SJCRH30 (cell line): ENCODE data around the gene PNPLA7. TPM values are rescaled to one million over a fixed set of nuclear protein-coding genes. Genes with fewer than 3 reads are reported as not detected.

Experiments
- DNase-seq, 2 experiments: peaks; one replicate each; pipeline ENCODE4 v3.0.0-alpha.2; 2015 to 2020
- H3K27ac ChIP-seq: fragments of 250-450 bp; sonication (Bioruptor Pico); 2 replicates; pipeline ENCODE4 v1.5.1; 2020; ENCODE audit warnings: mild to moderate bottlenecking, moderate library complexity
- H3K27me3 ChIP-seq: fragments of 250-450 bp; sonication (Bioruptor Pico); 2 replicates; pipeline ENCODE4 v1.5.1; 2020; ENCODE audit warnings: mild to moderate bottlenecking, moderate library complexity
- H3K36me3 ChIP-seq: fragments of 250-450 bp; sonication (Bioruptor Pico); 2 replicates; pipeline ENCODE4 v1.5.1; 2020; ENCODE audit warnings: mild to moderate bottlenecking, moderate library complexity
- H3K4me1 ChIP-seq: fragments of 250-450 bp; sonication (Bioruptor Pico); 2 replicates; pipeline ENCODE4 v1.5.1; 2020; ENCODE audit warnings: mild to moderate bottlenecking, moderate library complexity
- H3K4me3 ChIP-seq: fragments of 250-450 bp; sonication (Bioruptor Pico); 2 replicates; pipeline ENCODE4 v1.5.1; 2020; ENCODE audit warnings: mild to moderate bottlenecking, moderate library complexity
- H3K9me3 ChIP-seq: fragments of 250-450 bp; sonication (Bioruptor Pico); replicated peaks from 2 replicates; pipeline ENCODE4 v1.5.1; 2020; ENCODE audit warnings: mild to moderate bottlenecking, moderate library complexity
- total RNA-seq: library from RNA; depleted of rRNA; stranded (reverse); fragments of >200 nt; shearing (Covaris generic); gene quantifications from 2 replicates; pipeline ENCODE4 v1.2.3, GENCODE V29; 2014

PNPLA7 gene
- total RNA-seq, 1 experiment from 2014 or later: 0.14 TPM

- no peaks in the 10 kb centered on the region for H3K36me3 ChIP-seq
- H3K4me3 ChIP-seq: no peak overlapping the region
- DNase-seq: no peak
- H3K4me1 ChIP-seq: peaks cover 27% of the 10 kb centered on the region
- H3K27ac ChIP-seq: no peak overlapping the region
- H3K9me3 ChIP-seq: no peaks in the 10 kb centered on the region
- H3K27me3 ChIP-seq: peaks cover 29% of the 10 kb centered on the region
Observed at GRCh38 chr9:137428841-137429545, 121.2 kb downstream of the PNPLA7 start.

- H3K4me3 ChIP-seq: no peak overlapping the region
- peaks cover 27% of the 10 kb centered on the region for H3K4me1 ChIP-seq
- H3K27ac ChIP-seq: no peak overlapping the region
- no peak for DNase-seq
- no peaks in the 10 kb centered on the region for H3K36me3 ChIP-seq
- H3K9me3 ChIP-seq: no peaks in the 10 kb centered on the region
- H3K27me3 ChIP-seq: peaks cover 22% of the 10 kb centered on the region
Observed at GRCh38 chr9:137428311-137428630, 121.9 kb downstream of the PNPLA7 start.

GRCh38 chr9:137427454-137428310 is 122.5 kb downstream of the PNPLA7 start:
- Histone ChIP-seq H3K27ac (no peak overlapping the region), H3K4me1 (peaks cover 27% of the 10 kb centered on the region), H3K4me3 (no peak overlapping the region), H3K27me3 (peaks cover 16% of the 10 kb centered on the region), H3K36me3 (no peaks in the 10 kb centered on the region), H3K9me3 (no peaks in the 10 kb centered on the region)
- DNase-seq: no peak

- Histone ChIP-seq H3K4me1 (peaks cover 26% of the 10 kb centered on the region), H3K27me3 (peaks cover 5% of the 10 kb centered on the region), H3K4me3 (no peak overlapping the region), H3K27ac (no peak overlapping the region), H3K36me3 (no peaks in the 10 kb centered on the region), H3K9me3 (no peaks in the 10 kb centered on the region)
- no peak for DNase-seq
Observed at GRCh38 chr9:137426018-137426681, 124.1 kb downstream of the PNPLA7 start.

GRCh38 chr9:137423514-137424291 is 126.5 kb downstream of the PNPLA7 start:
- Histone ChIP-seq H3K27ac (no peak overlapping the region), H3K4me3 (peak overlapping the region; percentile 24; the same call in 1 of the 2 replicates), H3K9me3 (no peaks in the 10 kb centered on the region), H3K36me3 (no peaks in the 10 kb centered on the region), H3K27me3 (no peaks in the 10 kb centered on the region; the same call in 1 of the 2 replicates), H3K4me1 (peaks cover 11% of the 10 kb centered on the region)
- DNase-seq: no peak

GRCh38 chr9:137422604-137423513 is 127.3 kb downstream of the PNPLA7 start, which contains the start of the genes EXD3 and NOXA1:
Gene EXD3, minus strand, starts transcription at chr9:137423162. Its CDS starts 27,805 bp downstream, at chr9:137395357.
Gene NOXA1, plus strand, starts transcription at chr9:137423393. Its CDS starts 137 bp downstream, at chr9:137423530.
- no peaks in the 10 kb centered on the region for H3K9me3 ChIP-seq
- peaks cover 11% of the 10 kb centered on the region for H3K4me1 ChIP-seq
- H3K36me3 ChIP-seq: no peaks in the 10 kb centered on the region
- H3K27ac ChIP-seq: no peak within 1 kb of the TSS; the same call in 1 of the 2 replicates
- peak; percentile 95 to 96 for DNase-seq
- H3K4me3 ChIP-seq: peak within 1 kb of the TSS; percentile 81
- no peaks in the 10 kb centered on the region; the same call in 1 of the 2 replicates for H3K27me3 ChIP-seq

GRCh38 chr9:137421838-137422603 is 128.2 kb downstream of the PNPLA7 start:
- Histone ChIP-seq H3K4me1 (peaks cover 11% of the 10 kb centered on the region), H3K4me3 (peak overlapping the region; percentile 81), H3K9me3 (no peaks in the 10 kb centered on the region), H3K27ac (no peak overlapping the region; the same call in 1 of the 2 replicates), H3K36me3 (no peaks in the 10 kb centered on the region), H3K27me3 (no peaks in the 10 kb centered on the region)
- DNase-seq: no peak

- H3K4me1 ChIP-seq: peaks cover 10% of the 10 kb centered on the region
- H3K27ac ChIP-seq: no peak overlapping the region
- no peaks in the 10 kb centered on the region for H3K27me3 ChIP-seq
- no peak for DNase-seq
- H3K36me3 ChIP-seq: no peaks in the 10 kb centered on the region
- no peaks in the 10 kb centered on the region for H3K9me3 ChIP-seq
- no peak overlapping the region for H3K4me3 ChIP-seq
Observed at GRCh38 chr9:137417161-137418021, 132.8 kb downstream of the PNPLA7 start.

- no peak for DNase-seq
- peaks cover 17% of the 10 kb centered on the region for H3K4me1 ChIP-seq
- H3K27ac ChIP-seq: no peak overlapping the region
- no peaks in the 10 kb centered on the region for H3K36me3 ChIP-seq
- no peaks in the 10 kb centered on the region for H3K9me3 ChIP-seq
- H3K4me3 ChIP-seq: no peak overlapping the region
- H3K27me3 ChIP-seq: no peaks in the 10 kb centered on the region
Observed at GRCh38 chr9:137416563-137417151, 133.5 kb downstream of the PNPLA7 start.

GRCh38 chr9:137416006-137416562 is 134.1 kb downstream of the PNPLA7 start:
- no peak for DNase-seq
- Histone ChIP-seq H3K36me3 (no peaks in the 10 kb centered on the region), H3K27me3 (no peaks in the 10 kb centered on the region), H3K4me3 (no peak overlapping the region), H3K27ac (no peak overlapping the region), H3K9me3 (no peaks in the 10 kb centered on the region), H3K4me1 (peaks cover 20% of the 10 kb centered on the region)

GRCh38 chr9:137415451-137415850 is 134.8 kb downstream of the PNPLA7 start:
- H3K4me1 ChIP-seq: peaks cover 26% of the 10 kb centered on the region
- DNase-seq: no peak
- no peak overlapping the region for H3K27ac ChIP-seq
- no peaks in the 10 kb centered on the region for H3K27me3 ChIP-seq
- no peak overlapping the region for H3K4me3 ChIP-seq
- H3K9me3 ChIP-seq: no peaks in the 10 kb centered on the region
- H3K36me3 ChIP-seq: no peaks in the 10 kb centered on the region
